ENCODE measurements around the gene PRRX1.

Gene PRRX1

GRCh38 chr1:170776252-170776651 lies 112.3 kb downstream of the PRRX1 start:
- DNase-seq, result no peak

GRCh38 chr1:170776777-170777176 lies 112.8 kb downstream of the PRRX1 start:
- DNase-seq, result no peak
